NCI-H1436 (cell line): ENCODE data around the gene FAH.
"Not testable (repeated sequence)": the region's sequence is repeated elsewhere in the genome, so short reads cannot be mapped to it uniquely, and the experiment has no call there.

Experiments
- DNase-seq: peaks from one replicate; lab custom pipeline; 2025; lab: John Stamatoyannopoulos, UW

FAH gene

DNA sequence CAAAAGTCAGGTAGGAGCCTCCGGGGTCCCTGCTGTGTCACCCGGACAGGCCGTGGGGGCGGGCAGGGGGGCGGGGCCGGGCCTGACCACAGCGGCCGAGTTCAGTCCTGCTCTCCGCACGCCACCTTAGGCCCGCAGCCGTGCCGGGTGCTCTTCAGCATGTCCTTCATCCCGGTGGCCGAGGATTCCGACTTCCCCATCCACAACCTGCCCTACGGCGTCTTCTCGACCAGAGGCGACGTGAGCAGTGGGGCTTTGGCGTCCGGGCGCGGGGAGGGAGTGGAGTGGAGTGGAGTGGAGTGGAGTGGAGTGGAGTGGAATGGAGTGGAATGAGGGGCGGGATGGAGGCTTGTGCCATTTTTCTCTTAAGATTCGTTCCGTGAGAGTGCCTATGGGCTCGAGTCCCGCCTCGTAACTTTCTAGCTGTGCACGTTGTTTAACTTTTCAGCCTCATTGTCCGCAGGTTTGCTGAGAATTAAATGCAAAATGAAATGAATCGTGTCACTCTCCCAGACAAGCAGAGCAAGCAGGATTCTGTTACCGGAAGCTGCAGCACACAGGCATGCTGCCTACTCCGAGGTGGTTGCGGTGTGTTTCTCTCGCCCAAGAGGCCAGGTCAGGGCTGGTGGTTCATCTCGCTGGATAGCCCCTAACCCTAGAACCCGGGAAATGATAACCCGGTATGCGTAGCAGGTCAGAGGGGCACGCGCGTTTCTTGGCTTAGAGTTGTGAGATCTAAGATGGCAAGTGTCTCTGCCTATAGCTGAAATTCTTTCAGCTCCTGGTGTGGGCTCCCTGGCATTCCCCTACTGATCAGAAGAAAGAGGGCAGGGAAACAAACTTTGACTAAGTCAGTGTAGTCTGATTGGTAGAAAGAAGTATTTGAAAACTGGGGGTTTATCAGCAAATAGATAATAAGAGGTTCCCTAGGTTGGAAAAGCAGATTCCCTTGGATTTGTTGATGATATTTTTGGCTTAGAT lies at the start of gene FAH:
Gene FAH, plus strand, starts transcription at position 104 of the 981 bp plus-strand sequence. Its CDS starts 56 bp downstream, at position 160.
- DNase-seq: no peak

GRCh38 chr15:80105193-80105592 lies 47.6 kb upstream of the FAH start:
- DNase-seq: no peak

DNA sequence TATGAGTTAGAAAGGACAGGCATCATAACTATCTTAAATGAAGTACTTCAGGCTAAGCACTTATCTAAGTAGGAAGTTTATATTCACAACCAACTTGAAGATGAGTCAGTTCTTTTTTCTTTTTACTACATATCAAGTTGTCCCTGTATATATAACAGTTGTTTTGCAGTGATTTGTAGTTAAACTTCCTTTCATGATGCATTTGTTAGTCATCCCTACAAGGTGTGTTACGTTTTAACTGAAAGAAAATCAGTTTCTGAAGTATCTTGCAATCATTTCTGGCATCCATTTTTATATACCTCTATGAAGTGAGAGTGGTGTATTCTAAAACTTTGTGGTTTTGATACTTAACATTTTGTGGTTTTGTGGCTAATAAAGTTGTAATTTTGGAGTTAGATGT lies 47.2 kb upstream of the FAH start:
- no peak for DNase-seq

- no peak for DNase-seq
These were observed 46.7 kb upstream of the FAH start for GRCh38 chr15:80106051-80106450.

GRCh38 chr15:80107204-80107603 lies 45.6 kb upstream of the FAH start:
- no peak for DNase-seq

GRCh38 chr15:80107774-80108173 lies 45.0 kb upstream of the FAH start:
- no peak for DNase-seq

DNA sequence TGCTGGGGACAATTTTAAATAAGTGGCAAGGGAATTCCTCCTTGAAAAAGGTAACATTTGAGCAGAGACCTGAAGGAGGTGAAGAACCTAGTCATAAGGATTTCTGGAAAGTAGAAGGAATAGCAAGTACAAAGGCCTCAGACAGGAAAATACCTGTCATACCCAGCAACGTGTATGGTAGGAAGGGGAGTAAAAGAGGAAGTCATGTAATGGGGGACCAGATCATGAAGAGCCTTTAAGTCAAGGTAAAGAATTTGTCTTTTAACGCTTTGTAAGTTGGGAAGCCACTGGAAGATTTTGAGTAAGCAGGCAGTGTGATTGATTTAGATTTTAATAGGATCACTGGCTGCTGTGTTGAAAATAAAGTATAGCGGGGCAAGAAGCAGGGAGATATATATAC lies 43.4 kb upstream of the FAH start:
- no peak for DNase-seq

- DNase-seq: no peak
These were observed 41.9 kb upstream of the FAH start for GRCh38 chr15:80110920-80111319.

DNA sequence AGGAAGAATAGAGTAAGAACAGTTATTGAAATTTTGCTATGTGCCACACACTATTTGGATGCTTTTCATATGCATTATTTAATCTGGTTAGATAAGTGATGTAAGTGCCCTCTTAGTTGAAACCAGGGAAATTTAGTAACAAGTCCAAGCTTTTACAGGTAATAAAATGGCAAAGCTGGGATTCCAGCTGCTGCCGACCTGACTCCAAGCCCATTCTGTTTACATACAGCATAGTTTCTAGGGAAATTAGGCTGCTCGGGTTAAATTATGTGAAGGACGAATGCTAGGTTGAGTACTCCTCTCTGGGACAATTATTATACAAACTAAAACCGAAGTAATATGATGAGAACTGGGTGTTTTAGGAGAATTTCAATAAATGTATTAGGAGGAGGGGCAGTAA lies 38.7 kb upstream of the FAH start:
- DNase-seq: no peak

GRCh38 chr15:80115021-80115420 lies 37.8 kb upstream of the FAH start:
- no peak for DNase-seq

GRCh38 chr15:80118956-80119355 lies 33.8 kb upstream of the FAH start:
- DNase-seq: no peak

- no peak for DNase-seq
These were observed 32.2 kb upstream of the FAH start for GRCh38 chr15:80120636-80121035.

DNA sequence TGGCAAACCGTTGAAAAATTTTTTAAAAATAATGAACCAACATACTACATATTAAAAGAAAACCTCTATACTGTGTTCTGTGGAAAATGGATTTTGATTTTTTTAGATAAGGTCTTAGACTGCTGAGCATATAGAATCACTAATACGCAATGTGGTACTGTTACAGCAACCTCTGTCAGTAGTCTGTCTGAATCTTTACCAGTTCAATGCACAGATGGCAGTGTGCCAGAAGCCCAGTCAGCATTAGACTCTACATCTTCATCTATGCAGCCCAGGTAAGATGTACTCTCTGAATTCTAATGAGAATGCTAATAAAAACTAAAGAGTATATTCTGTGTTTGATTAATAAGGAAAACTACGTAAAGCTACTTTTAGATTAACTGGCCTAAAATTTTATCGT lies 31.3 kb upstream of the FAH start:
- DNase-seq: no peak

- DNase-seq: no peak
These were observed 29.8 kb upstream of the FAH start for GRCh38 chr15:80123034-80123433.

- not testable (repeated sequence) for DNase-seq
These were observed 25.5 kb upstream of the FAH start for GRCh38 chr15:80127253-80127652.

GRCh38 chr15:80127911-80128310 lies 24.9 kb upstream of the FAH start:
- DNase-seq: no peak

DNA sequence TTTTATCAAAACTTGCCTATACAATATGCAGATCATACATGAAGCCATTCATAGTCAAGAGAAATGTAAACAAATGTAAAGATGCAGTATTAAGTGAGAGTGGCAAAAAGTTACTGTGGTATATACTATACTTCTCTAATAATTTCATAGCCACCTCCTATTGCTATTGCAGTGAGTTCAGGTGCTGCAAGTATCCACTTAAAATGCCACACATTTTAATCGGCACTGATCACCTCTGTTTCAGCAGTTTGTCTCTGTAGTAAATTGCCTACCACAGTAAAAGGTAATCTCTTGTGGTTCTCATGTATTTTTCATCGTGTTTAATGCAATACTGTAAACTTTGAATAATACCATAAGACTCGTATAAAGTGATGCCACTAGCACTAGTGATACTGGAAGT lies 20.4 kb upstream of the FAH start:
- DNase-seq: no peak

DNA sequence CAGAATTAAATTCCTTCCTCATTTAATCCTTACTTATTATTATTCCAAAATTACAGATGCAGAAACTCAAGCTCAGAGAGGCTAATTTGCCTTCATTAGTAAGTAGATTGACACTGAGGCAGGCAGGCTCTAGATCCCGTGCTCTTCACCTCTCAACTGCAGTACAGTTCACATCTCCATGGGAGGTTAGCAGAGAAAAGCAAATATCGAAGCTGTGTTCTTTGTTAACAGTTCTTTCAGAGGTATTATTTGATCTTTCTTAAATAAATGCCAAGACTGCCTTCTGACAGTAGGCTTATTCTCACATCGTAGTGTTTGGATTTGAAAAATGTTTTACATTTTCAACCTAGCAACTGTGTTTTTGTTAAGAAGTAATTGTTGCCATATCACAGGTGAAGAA lies 15.9 kb upstream of the FAH start:
- DNase-seq: no peak

DNA sequence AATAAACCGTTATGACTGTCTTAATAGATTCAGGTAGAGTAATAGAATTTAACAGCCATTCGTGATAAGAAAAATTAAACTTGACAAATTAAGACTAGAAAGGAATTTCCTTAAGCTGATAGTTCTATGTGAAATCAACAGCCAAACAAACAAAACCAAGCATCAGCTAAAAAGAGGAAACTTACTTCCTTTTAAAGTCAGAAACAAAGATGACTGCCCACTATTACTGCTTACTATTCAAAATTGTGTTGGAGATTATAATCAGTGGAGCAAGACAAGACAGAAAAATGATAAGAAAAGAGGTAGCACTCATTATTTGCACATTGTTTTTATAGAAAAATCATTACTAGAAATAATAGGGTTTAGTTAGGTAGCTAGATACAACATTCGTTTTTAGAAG lies 13.8 kb upstream of the FAH start:
- no peak for DNase-seq

DNA sequence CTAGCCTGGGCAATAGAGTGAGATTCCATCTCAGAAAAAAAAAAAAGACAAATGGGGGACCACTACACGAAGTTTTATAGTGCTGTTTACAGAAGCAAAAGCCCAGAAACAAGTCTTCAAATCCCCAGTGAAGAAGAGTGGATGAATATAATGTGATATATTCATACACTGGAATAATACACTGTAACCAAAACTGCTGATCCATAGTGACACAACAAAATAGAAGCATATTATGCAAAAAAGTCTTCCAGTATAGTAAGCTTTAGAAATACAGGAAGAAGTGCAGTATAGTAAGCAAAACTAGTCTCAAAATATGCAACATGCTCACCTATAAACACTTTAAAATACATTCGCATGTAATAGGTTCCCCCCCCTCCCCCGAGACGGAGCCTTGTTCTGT lies 11.9 kb upstream of the FAH start:
- DNase-seq: no peak

DNA sequence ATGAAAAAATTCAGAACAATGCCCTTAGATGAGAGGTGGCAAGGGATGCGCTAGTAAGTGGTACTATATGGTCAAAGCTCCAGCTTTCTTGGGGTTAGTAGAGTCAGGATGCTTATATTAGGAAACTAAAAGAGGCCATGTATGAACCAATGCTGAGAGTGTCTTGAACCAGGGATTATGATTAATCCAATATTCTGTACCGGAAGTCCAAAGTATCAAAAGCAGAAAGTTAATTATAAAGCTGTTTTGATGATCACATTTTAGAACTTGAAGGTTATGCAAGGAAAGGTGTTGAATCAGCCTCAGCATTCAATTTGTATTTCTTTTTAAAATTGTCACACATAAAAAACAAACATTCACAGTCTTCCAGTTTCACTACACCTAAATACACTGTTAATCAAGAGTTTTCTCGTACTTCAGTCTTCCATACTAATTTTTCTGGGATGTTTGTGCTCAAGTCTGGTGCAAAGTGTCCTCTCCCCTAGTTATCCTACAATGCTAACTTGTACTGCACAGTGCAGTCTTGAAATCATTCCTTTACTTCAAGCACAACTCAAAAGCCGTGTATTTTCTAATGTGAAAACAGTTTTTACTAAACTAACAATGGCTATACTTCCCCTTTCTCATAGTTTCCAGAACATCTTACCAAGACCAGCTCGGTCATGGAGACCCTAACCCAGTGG lies 10.7 kb upstream of the FAH start:
- DNase-seq: no peak

GRCh38 chr15:80142646-80143045 lies 10.2 kb upstream of the FAH start:
- DNase-seq: no peak

- no peak for DNase-seq
These were observed 1.7 kb upstream of the FAH start for GRCh38 chr15:80151148-80151547.
